ENCODE data around the gene AICDA. TPM values are rescaled to one million over a fixed set of nuclear protein-coding genes. Genes with fewer than 3 reads are reported as not detected.

The AICDA gene
- total and polyA plus RNA-seq, 12 donors = not detected

DNA sequence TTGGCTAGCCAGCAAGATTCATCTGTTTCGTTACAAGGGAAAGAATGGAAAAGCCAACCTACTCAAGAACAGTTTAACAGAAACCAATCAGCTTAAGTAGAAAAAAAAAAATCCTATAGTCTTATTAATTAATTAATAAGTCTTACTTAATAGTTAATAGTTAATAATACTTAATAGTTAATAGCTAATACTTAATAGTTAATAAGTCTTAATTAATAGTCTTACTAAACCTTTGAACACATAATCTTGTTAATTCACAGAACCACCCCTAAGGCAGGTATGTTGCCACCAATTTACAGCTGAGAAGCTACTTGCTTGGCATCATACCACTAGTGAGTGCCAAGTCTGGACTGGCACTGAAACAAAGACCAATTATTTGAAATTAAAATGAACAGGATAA, 30.1 kb upstream of the AICDA start:
- Histone ChIP-seq H3K9me3 (replicated peaks in 1 of 3) (no peaks in the 10 kb centered on the region), H3K4me3 (no peak overlapping the region), H3K36me3 (replicated peaks in 1 of 2) (no peaks in the 10 kb centered on the region), H3K27ac (no peak overlapping the region), H3K4me1 (replicated peaks in 1 of 2) (no peaks in the 10 kb centered on the region), H3K27me3 (no peaks in the 10 kb centered on the region)
- intact Hi-C loops (cut with DNase I) = no loop called here
- DNase-seq = no peak
- 91 to 97% (median 93%) methylated on average over 1 of the region's 1 CpG for WGBS, 4 donors
- TF ChIP-seq CTCF (IDR thresholded peaks at IDR 0.05) = no peak
- TF ChIP-seq POLR2A (IDR thresholded peaks at IDR 0.05) = no peak

GRCh38 chr12:8639936-8640335, 27.3 kb upstream of the AICDA start:
- Histone ChIP-seq H3K27me3 (no peaks in the 10 kb centered on the region), H3K9me3 (replicated peaks in 1 of 3) (no peaks in the 10 kb centered on the region), H3K4me1 (replicated peaks in 1 of 2) (no peaks in the 10 kb centered on the region), H3K4me3 (no peak overlapping the region), H3K27ac (no peak overlapping the region), H3K36me3 (replicated peaks in 1 of 2) (no peaks in the 10 kb centered on the region)
- WGBS, 4 donors = 61 to 82% (median 70%) methylated on average over 2 of the region's 2 CpGs
- intact Hi-C loops (cut with DNase I) = no loop called here
- TF ChIP-seq CTCF (IDR thresholded peaks at IDR 0.05) (no peak), POLR2A (IDR thresholded peaks at IDR 0.05) (no peak)
- no peak for DNase-seq

DNA sequence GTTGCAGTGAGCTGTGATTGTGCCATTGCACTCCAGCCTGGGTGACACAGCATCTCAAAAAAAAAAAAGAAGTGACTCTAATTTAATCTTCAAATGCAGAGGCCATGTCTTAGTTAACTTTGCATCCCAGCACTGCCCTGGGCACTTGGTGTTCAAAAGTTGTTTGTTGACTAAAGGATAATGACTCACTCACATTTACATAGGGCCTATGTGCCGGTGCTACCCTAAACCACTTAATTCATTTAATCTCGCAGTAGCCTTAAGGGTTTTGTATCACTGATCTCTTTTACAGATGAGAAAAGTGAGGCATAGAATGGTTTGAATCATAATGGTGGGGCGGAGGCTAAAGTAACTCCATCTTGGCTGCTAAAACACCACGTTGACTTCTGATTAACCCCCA, 26.3 kb upstream of the AICDA start:
- H3K4me3 ChIP-seq = no peak overlapping the region
- H3K9me3 ChIP-seq (replicated peaks in 1 of 3) = no peaks in the 10 kb centered on the region
- DNase-seq = no peak
- H3K27ac ChIP-seq = no peak overlapping the region
- TF ChIP-seq POLR2A (IDR thresholded peaks at IDR 0.05) = no peak
- TF ChIP-seq CTCF (IDR thresholded peaks at IDR 0.05) = no peak
- H3K27me3 ChIP-seq = no peaks in the 10 kb centered on the region
- intact Hi-C loops (cut with DNase I) = no loop called here
- 70 to 84% (median 76%) methylated on average over 4 of the region's 4 CpGs for WGBS, 4 donors
- no peaks in the 10 kb centered on the region for H3K36me3 ChIP-seq (replicated peaks in 1 of 2)
- H3K4me1 ChIP-seq (replicated peaks in 1 of 2) = no peaks in the 10 kb centered on the region

GRCh38 chr12:8637666-8638065, 25.0 kb upstream of the AICDA start:
- intact Hi-C loops (cut with DNase I) = no loop called here
- Histone ChIP-seq H3K4me3 (no peak overlapping the region), H3K4me1 (replicated peaks in 1 of 2) (no peaks in the 10 kb centered on the region), H3K27ac (no peak overlapping the region), H3K27me3 (no peaks in the 10 kb centered on the region), H3K9me3 (replicated peaks in 1 of 3) (no peaks in the 10 kb centered on the region), H3K36me3 (replicated peaks in 1 of 2) (no peaks in the 10 kb centered on the region)
- no peak for TF ChIP-seq POLR2A (IDR thresholded peaks at IDR 0.05)
- TF ChIP-seq CTCF (IDR thresholded peaks at IDR 0.05) = no peak
- DNase-seq = no peak
- 69 to 94% (median 83%) methylated on average over 4 of the region's 4 CpGs for WGBS, 4 donors
